ENCODE data around the gene RAG2. TPM values are rescaled to one million over a fixed set of nuclear protein-coding genes. Genes with fewer than 3 reads are reported as not detected.

RAG2 gene
- total RNA-seq, 1 donor from 2014 or later, result not detected

DNA sequence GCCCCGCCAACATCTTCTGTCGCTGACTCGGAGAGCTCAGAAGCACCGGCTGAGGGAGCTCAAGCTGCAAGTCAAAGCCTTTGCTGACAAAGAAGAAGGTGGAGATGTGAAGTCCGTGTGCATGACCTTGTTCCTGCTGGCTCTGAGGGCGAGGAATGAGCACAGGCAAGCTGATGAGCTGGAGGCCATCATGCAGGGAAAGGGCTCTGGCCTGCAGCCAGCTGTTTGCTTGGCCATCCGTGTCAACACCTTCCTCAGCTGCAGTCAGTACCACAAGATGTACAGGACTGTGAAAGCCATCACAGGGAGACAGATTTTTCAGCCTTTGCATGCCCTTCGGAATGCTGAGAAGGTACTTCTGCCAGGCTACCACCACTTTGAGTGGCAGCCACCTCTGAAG lies 23.6 kb downstream of the RAG2 start:
- no peak overlapping the region for H3K4me3 ChIP-seq
- DNase-seq (ENCODE audit: low spot score in 2 of 2), result no peak
- intact Hi-C loops (cut with DNase I), result no loop called here
- H3K27me3 ChIP-seq, result no peaks in the 10 kb centered on the region
- no peaks in the 10 kb centered on the region for H3K9me3 ChIP-seq
- TF ChIP-seq, protein P1, sequence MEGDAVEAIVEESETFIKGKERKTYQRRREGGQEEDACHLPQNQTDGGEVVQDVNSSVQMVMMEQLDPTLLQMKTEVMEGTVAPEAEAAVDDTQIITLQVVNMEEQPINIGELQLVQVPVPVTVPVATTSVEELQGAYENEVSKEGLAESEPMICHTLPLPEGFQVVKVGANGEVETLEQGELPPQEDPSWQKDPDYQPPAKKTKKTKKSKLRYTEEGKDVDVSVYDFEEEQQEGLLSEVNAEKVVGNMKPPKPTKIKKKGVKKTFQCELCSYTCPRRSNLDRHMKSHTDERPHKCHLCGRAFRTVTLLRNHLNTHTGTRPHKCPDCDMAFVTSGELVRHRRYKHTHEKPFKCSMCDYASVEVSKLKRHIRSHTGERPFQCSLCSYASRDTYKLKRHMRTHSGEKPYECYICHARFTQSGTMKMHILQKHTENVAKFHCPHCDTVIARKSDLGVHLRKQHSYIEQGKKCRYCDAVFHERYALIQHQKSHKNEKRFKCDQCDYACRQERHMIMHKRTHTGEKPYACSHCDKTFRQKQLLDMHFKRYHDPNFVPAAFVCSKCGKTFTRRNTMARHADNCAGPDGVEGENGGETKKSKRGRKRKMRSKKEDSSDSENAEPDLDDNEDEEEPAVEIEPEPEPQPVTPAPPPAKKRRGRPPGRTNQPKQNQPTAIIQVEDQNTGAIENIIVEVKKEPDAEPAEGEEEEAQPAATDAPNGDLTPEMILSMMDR (IDR thresholded peaks at IDR 0.05), result no peak
- H3K4me1 ChIP-seq, result no peaks in the 10 kb centered on the region
- no peaks in the 10 kb centered on the region for H3K36me3 ChIP-seq
- no peak overlapping the region for H3K27ac ChIP-seq

DNA sequence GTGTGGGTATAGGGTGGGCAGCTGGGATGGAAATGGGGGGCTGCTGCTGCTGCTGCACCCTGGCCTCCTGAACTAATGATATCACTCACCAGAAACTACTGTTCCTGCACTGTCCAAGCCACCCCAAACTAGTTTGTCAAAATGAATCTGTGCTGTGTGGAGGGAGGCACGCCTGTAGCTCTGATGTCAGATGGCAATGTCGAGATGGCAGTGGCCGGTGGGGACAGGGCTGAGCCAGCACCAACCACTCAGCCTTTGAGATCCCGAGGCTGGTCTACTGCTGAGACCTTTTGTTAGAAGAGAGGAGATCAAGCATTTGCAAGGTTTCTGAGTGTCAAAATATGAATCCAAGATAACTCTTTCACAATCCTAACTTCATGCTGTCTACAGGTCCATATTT lies 28.9 kb downstream of the RAG2 start:
- no peak for DNase-seq (ENCODE audit: low spot score in 2 of 2)
- H3K4me1 ChIP-seq, result no peaks in the 10 kb centered on the region
- no peak overlapping the region for H3K4me3 ChIP-seq
- intact Hi-C loops (cut with DNase I), result no loop called here
- H3K27ac ChIP-seq, result no peak overlapping the region
- no peaks in the 10 kb centered on the region for H3K9me3 ChIP-seq
- TF ChIP-seq, protein P1 (IDR thresholded peaks at IDR 0.05), result no peak
- H3K36me3 ChIP-seq, result no peaks in the 10 kb centered on the region
- no peaks in the 10 kb centered on the region for H3K27me3 ChIP-seq

DNA sequence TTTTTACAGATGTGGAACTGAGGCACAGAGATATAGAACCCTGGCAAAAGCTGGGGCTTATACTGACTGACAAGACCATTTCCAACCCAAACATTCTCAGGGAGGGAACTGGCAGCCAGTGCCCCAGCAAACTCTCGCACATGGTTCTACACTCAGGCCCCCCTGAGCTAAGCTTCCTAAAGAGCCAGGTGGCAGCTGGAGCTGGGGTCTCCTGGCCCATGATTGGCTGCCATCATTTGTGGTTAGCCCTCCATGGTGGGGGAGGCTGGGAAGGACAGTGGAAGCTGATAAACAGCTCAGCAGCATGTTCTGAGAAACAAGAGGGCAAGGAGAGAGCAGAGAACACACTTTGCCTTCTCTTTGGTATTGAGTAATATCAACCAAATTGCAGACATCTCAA lies 30.3 kb downstream of the RAG2 start, which contains the start of gene RAG1:
Gene RAG1, plus strand, starts transcription at position 314 of the 400 bp plus-strand sequence. CDS start 5,298 bp downstream, outside the sequence.
- H3K9me3 ChIP-seq, result no peaks in the 10 kb centered on the region
- H3K27ac ChIP-seq, result no peak within 1 kb of the TSS
- H3K4me3 ChIP-seq, result no peak within 1 kb of the TSS
- TF ChIP-seq, protein P1 (IDR thresholded peaks at IDR 0.05), result no peak
- H3K36me3 ChIP-seq, result no peaks in the 10 kb centered on the region
- H3K27me3 ChIP-seq, result no peaks in the 10 kb centered on the region
- no peaks in the 10 kb centered on the region for H3K4me1 ChIP-seq
- DNase-seq (ENCODE audit: low spot score in 2 of 2), result no peak
- intact Hi-C loops (cut with DNase I), result no loop called here

- H3K9me3 ChIP-seq, result no peaks in the 10 kb centered on the region
- TF ChIP-seq, protein P1 (IDR thresholded peaks at IDR 0.05), result no peak
- H3K4me1 ChIP-seq, result no peaks in the 10 kb centered on the region
- no peaks in the 10 kb centered on the region for H3K27me3 ChIP-seq
- intact Hi-C loops (cut with DNase I), result no loop called here
- H3K27ac ChIP-seq, result no peak overlapping the region
- no peak overlapping the region for H3K4me3 ChIP-seq
- no peak for DNase-seq (ENCODE audit: low spot score in 2 of 2)
- H3K36me3 ChIP-seq, result no peaks in the 10 kb centered on the region
Measured at GRCh38 chr11:36566407-36567053, 31.5 kb downstream of the RAG2 start.

DNA sequence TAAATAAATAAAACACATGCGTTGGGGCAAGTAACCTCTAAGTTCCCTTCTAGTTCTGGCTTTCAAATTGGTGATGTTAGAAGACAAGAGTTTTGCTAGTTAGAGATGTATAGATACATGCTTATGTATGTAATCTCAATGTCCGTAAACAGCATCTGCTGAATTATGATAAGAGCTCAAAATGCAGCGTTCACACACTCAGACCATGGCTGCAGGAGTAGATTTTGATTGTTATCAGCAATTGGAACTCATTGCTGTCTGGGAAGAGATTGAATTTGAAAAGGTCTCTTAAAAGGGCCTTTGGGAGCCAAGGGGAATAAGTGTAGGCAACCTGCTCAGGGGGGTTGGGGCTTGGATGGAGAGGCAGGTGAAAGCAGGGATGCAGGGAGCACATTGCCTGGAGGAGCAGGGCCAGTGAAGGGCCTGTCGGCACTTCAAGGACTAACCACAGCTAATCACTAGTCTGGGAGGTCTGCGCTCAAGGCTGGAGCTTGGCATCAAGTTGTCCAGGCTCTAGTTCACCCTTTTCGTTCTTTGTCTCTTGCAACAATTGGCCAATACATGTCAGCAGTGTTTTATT lies 32.9 kb downstream of the RAG2 start:
- Histone ChIP-seq H3K4me1 (no peaks in the 10 kb centered on the region), H3K27ac (no peak overlapping the region), H3K36me3 (no peaks in the 10 kb centered on the region), H3K9me3 (no peaks in the 10 kb centered on the region), H3K27me3 (no peaks in the 10 kb centered on the region), H3K4me3 (peak overlapping the region in 1 of 2 donors; percentile 57)
- TF ChIP-seq, protein P1 (IDR thresholded peaks at IDR 0.05), result no peak
- intact Hi-C loops (cut with DNase I), result no loop called here
- DNase-seq (ENCODE audit: low spot score in 2 of 2), result no peak
